ENCODE results near the gene PLXDC2. TPM values are rescaled to one million over a fixed set of nuclear protein-coding genes. Genes with fewer than 3 reads are reported as not detected.
"Not testable (repeated sequence)": the region's sequence is repeated elsewhere in the genome, so short reads cannot be mapped to it uniquely, and the experiment has no call there.

The PLXDC2 gene
- total RNA-seq, 1 donor from 2014 or later, result 0.86 TPM

DNA sequence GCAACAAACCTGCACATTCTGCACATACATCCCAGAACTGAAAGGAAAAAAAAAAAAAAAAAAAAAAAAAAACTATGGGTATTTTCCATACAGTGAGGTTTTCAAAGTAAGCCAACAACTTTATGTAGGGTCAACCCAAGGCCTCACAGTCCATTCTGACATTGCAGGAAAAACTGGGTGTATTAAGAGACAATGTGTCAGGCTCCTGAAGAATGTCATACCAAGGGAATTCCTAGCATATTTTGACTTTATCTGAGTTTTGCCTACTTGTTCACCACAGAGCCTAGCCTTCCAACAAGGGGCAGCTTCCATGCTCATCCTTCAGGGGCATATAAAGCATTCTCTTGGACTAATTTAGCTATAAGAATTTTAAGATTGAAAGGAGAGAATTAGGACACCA, 368.9 kb downstream of the PLXDC2 start:
- TF ChIP-seq, protein P1, sequence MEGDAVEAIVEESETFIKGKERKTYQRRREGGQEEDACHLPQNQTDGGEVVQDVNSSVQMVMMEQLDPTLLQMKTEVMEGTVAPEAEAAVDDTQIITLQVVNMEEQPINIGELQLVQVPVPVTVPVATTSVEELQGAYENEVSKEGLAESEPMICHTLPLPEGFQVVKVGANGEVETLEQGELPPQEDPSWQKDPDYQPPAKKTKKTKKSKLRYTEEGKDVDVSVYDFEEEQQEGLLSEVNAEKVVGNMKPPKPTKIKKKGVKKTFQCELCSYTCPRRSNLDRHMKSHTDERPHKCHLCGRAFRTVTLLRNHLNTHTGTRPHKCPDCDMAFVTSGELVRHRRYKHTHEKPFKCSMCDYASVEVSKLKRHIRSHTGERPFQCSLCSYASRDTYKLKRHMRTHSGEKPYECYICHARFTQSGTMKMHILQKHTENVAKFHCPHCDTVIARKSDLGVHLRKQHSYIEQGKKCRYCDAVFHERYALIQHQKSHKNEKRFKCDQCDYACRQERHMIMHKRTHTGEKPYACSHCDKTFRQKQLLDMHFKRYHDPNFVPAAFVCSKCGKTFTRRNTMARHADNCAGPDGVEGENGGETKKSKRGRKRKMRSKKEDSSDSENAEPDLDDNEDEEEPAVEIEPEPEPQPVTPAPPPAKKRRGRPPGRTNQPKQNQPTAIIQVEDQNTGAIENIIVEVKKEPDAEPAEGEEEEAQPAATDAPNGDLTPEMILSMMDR (conservative IDR thresholded peaks at IDR 0.05; ENCODE audit: low read depth, low read length), result no peak
- no peak overlapping the region for H3K4me3 ChIP-seq (ENCODE audit: low read depth, low read length)
- no peak for DNase-seq (ENCODE audit: low read depth)

DNA sequence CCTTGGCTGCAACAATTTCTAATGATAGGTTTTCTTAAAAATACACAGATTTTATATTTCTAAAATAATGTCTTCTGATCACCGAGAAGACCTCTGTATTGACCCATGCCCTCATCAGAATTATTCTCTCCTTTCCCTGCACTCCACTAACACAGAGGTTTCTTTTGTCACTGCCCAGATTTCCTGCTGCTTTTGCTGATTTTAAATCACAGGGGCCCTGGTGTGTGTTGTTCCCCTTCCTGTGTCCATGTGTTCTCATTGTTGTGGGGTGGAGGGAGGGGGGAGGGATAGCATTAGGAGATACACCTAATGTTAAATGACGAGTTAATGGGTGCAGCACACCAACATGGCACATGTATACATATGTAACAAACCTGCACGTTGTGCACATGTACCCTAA, 375.2 kb downstream of the PLXDC2 start:
- not testable (repeated sequence) for H3K4me3 ChIP-seq (ENCODE audit: low read depth, low read length); DNase-seq (ENCODE audit: low read depth)

DNA sequence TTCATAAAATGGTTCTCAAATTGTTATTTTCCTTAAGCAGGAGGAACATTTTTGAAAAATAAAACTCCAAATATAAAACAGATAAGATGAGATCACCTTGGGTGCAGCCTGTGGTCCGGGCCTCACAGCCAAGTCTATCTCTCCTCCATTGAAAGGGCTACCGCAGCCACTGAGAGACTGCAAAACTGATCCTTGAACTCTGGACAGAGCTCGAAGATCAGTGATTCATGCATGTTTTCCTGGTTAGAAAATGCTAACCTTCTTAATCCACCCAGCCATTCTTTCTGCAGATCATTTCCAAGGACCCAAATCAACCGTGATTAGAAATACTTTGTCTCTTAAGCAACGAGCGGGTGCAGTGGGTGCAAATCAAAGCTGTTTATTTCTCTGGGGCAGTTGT, 378.8 kb downstream of the PLXDC2 start:
- DNase-seq (ENCODE audit: low read depth), result peak; percentile 53

DNA sequence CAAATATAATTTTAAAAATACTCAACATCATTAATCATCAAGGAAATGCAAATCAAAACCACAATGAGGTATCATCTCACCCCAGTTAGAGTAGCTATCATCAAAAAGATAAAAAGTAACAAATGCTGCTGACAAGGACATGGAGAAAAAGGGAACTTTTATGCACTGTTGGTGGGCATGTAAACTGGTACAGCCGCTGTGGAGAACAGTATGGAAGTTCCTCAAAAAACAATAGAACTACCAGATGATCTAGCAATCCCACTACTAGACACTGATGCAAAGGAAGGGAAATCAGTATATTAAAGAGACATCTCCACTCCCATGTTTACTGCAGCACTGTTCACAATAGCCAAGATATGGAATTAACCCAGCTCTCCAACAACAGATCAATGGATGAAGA, 384.5 kb downstream of the PLXDC2 start:
- TF ChIP-seq, protein P1 (conservative IDR thresholded peaks at IDR 0.05; ENCODE audit: low read depth, low read length), result no peak
- no peak overlapping the region for H3K4me3 ChIP-seq (ENCODE audit: low read depth, low read length)
- no peak for DNase-seq (ENCODE audit: low read depth)

More for the DNA sequence above, 378.8 kb downstream of the PLXDC2 start:
- TF ChIP-seq, protein P1 (conservative IDR thresholded peaks at IDR 0.05; ENCODE audit: low read depth, low read length), result no peak
- no peak overlapping the region for H3K4me3 ChIP-seq (ENCODE audit: low read depth, low read length)

DNA sequence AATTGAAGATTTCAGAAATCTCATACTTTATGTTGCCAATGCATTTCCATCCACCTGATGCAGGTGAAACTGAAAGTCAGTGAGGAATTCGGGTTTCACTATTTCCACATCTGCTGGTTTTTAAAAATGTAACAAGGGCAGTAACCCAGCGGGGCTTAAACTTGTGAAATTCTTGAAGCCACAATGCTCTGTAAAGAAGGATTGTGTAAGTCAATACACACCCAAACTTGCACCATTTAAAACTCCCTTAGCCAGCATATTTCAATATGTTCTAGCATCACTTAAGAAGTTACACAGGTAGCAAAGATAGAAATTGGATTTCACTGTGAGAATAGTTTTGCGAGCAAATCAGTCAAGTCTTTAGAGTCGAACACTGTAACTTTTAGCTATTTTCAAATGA, 386.1 kb downstream of the PLXDC2 start:
- TF ChIP-seq, protein P1 (conservative IDR thresholded peaks at IDR 0.05; ENCODE audit: low read depth, low read length), result no peak
- DNase-seq (ENCODE audit: low read depth), result no peak
- no peak overlapping the region for H3K4me3 ChIP-seq (ENCODE audit: low read depth, low read length)

DNA sequence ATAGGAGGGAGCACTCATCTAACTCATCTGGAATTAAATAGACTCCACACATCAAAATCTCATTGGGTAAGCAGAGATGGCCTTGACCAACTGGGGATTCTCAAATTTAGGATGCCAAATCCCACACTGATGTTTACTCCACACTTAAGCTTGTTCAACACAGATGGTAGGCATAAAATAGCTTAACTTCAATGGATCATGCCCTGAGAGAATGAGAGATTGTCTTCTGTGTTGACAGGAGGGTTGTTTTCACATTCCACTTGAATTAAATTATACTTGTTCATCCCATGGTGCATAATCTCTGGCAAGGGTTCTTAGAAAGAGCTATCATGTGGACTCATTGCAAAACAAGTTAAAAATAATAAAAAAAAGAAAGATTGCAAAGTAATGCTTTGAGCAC, 391.4 kb downstream of the PLXDC2 start:
- H3K4me3 ChIP-seq (ENCODE audit: low read depth, low read length), result no peak overlapping the region

DNA sequence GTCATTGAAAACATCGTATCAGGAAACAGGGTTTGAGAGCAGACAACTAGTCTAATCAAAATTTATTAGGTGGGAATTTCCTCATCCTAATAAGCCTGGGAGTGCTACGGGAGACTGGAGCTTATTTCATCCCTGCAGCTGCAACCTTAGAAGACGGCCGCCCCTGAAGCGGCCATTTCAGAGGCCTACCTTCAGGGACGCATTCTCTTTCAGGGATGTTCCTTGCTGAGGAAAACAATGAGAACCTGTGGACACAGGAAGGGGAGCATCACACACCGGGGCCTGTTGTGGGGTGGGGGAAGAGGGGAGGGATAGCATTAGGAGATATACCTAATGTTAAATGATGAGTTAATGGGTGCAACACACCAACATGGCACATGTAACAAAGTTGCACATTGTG, 392.9 kb downstream of the PLXDC2 start:
- not testable (repeated sequence) for H3K4me3 ChIP-seq (ENCODE audit: low read depth, low read length); DNase-seq (ENCODE audit: low read depth)

More for the DNA sequence above, 391.4 kb downstream of the PLXDC2 start:
- no peak for DNase-seq (ENCODE audit: low read depth)
- TF ChIP-seq, protein P1 (conservative IDR thresholded peaks at IDR 0.05; ENCODE audit: low read depth, low read length), result no peak

DNA sequence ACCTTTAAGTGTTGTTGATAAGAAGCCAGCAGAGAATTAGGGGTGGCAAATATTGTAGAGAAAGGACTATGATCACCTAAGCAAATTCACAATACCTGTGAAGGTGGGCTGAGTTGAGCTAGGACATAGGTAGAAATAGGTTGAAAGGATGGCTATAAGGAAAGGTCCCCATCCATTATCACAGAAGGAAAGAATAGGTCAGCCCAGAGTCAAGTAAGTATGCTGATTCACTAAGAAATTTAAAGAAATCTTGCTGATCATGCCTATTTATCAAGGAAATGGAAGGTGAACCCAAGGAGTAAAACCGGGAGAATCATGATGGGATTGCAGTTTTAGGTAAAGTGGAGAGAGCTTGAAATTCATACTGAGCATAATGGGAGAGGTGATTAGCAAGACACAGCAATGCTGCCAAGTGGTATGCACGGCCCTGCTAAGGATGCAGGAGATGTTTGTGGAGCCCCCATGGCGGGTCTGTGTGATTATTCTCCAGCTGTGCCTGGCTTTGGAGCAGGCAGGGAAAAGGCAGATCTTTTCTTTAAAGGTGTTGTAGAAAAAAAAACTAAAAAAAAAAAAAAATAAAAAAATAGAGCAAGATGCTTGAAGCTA, 399.4 kb downstream of the PLXDC2 start:
- no peak for DNase-seq (ENCODE audit: low read depth)
- TF ChIP-seq, protein P1 (conservative IDR thresholded peaks at IDR 0.05; ENCODE audit: low read depth, low read length), result no peak
- H3K4me3 ChIP-seq (ENCODE audit: low read depth, low read length), result no peak overlapping the region

All from epithelial cell of proximal tubule (primary cell).